SK-N-SH treated with all-trans-retinoic acid at 6 μM for 48 hours (cell line): ENCODE data around the gene CSTF3.

Experiments used
- ATAC-seq: fragments of 200-7000 bp; cut with Tn5 transposase; 3 replicates; pipeline ENCODE4 v1.9.1; 2020; ENCODE audit warnings: mild to moderate bottlenecking, moderate library complexity
- ARNTL ChIP-seq: fragments of 450-650 bp; formaldehyde crosslinking; IDR thresholded peaks from 2 replicates; pipeline ENCODE4 v1.5.0; 2020; ENCODE audit warnings: low read depth, mild to moderate bottlenecking, moderate library complexity, borderline replicate concordance
- BACH2 ChIP-seq: fragments of 250-450 bp; sonication (Bioruptor Pico); IDR thresholded peaks from 2 replicates; pipeline ENCODE4 v1.9.0; 2021; ENCODE audit warnings: mild to moderate bottlenecking, borderline replicate concordance
- CSDC2 ChIP-seq: fragments of 250-450 bp; sonication (Bioruptor Pico); IDR thresholded peaks from 2 replicates; pipeline ENCODE4 v1.5.0; 2020; ENCODE audit warnings: mild to moderate bottlenecking, moderate library complexity
- ESRRG ChIP-seq: fragments of 250-450 bp; sonication (Bioruptor Pico); IDR thresholded peaks from 2 replicates; pipeline ENCODE4 v1.6.1; 2021; ENCODE audit warnings: mild to moderate bottlenecking
- GLIS3 ChIP-seq: fragments of 250-450 bp; sonication (Bioruptor Pico); IDR thresholded peaks from 2 replicates; pipeline ENCODE4 v1.5.0; 2020; ENCODE audit warnings: mild to moderate bottlenecking, moderate library complexity
- ISL1 ChIP-seq: fragments of 250-450 bp; sonication (Bioruptor Pico); IDR thresholded peaks from 2 replicates; pipeline ENCODE4 v2.1.2; 2022; ENCODE audit warnings: mild to moderate bottlenecking, moderate library complexity
- OSR1 ChIP-seq: fragments of 250-450 bp; sonication (Bioruptor Pico); IDR thresholded peaks from 2 replicates; pipeline ENCODE4 v1.8.0; 2022; ENCODE audit warnings: moderate library complexity, mild to moderate bottlenecking, inconsistent platforms
- PPARA ChIP-seq: fragments of 250-450 bp; sonication (Bioruptor Pico); IDR thresholded peaks from 2 replicates; pipeline ENCODE4 v1.5.0; 2020; ENCODE audit warnings: mild to moderate bottlenecking, borderline replicate concordance
- RARB ChIP-seq: fragments of 250-450 bp; sonication (Bioruptor Pico); IDR thresholded peaks from 2 replicates; pipeline ENCODE4 v1.8.0; 2021; ENCODE audit warnings: mild to moderate bottlenecking, moderate library complexity
- SNAI2 ChIP-seq: fragments of 250-450 bp; sonication (Bioruptor Pico); IDR thresholded peaks from 2 replicates; pipeline ENCODE4 v1.5.0; 2020; ENCODE audit warnings: mild to moderate bottlenecking, moderate library complexity
- TCF4 ChIP-seq: fragments of 250-450 bp; sonication (Bioruptor Pico); IDR thresholded peaks from 2 replicates; pipeline ENCODE4 v1.8.0; 2021; ENCODE audit warnings: mild to moderate bottlenecking, moderate library complexity, borderline replicate concordance
- TOX ChIP-seq: fragments of 250-450 bp; sonication (Bioruptor Pico); IDR thresholded peaks from 2 replicates; pipeline ENCODE4 v1.8.0; 2021; ENCODE audit warnings: mild to moderate bottlenecking, moderate library complexity, borderline replicate concordance
- ZC3H10 ChIP-seq: fragments of 250-450 bp; sonication (Bioruptor Pico); IDR thresholded peaks from 2 replicates; pipeline ENCODE4 v1.5.1; 2021; ENCODE audit warnings: mild to moderate bottlenecking, moderate library complexity
- ZFP3 ChIP-seq: fragments of 250-450 bp; sonication (Bioruptor Pico); IDR thresholded peaks from 2 replicates; pipeline ENCODE4 v1.5.0; 2020; ENCODE audit warnings: mild to moderate bottlenecking, moderate library complexity
- ZFP30 ChIP-seq: fragments of 450-650 bp; formaldehyde crosslinking; IDR thresholded peaks from 2 replicates; pipeline ENCODE4 v1.5.0; 2022; ENCODE audit warnings: mild to moderate bottlenecking, moderate library complexity
- ZNF565 ChIP-seq: fragments of 450-650 bp; formaldehyde crosslinking; conservative IDR thresholded peaks from 2 replicates; pipeline ENCODE4 v1.5.0; 2020; ENCODE audit warnings: low read depth, mild to moderate bottlenecking, moderate library complexity
- ZNF70 ChIP-seq: fragments of 450-650 bp; formaldehyde crosslinking; IDR thresholded peaks from 2 replicates; pipeline ENCODE4 v1.5.0; 2020; ENCODE audit warnings: mild to moderate bottlenecking, moderate library complexity
- ZNF8 ChIP-seq: fragments of 450-650 bp; formaldehyde crosslinking; IDR thresholded peaks from 2 replicates; pipeline ENCODE4 v1.5.0; 2020; ENCODE audit warnings: mild to moderate bottlenecking, moderate library complexity
- TF ChIP-seq, protein P1 (sequence below): fragments of 250-450 bp; sonication (Bioruptor Pico); IDR thresholded peaks from 2 replicates; pipeline ENCODE4 v1.8.0; 2020; ENCODE audit warnings: mild to moderate bottlenecking, moderate library complexity, borderline replicate concordance
- TF ChIP-seq, protein P2 (sequence below): fragments of 250-450 bp; sonication (Bioruptor Pico); IDR thresholded peaks from 2 replicates; pipeline ENCODE4 v1.5.0; 2020; ENCODE audit warnings: mild to moderate bottlenecking, moderate library complexity
- TF ChIP-seq, protein P3 (sequence below): fragments of 250-450 bp; sonication (Bioruptor Pico); IDR thresholded peaks from 2 replicates; pipeline ENCODE4 v1.5.1; 2021; ENCODE audit warnings: mild to moderate bottlenecking, moderate library complexity
- TF ChIP-seq, protein P4 (sequence below): fragments of 250-450 bp; sonication (Bioruptor Pico); IDR thresholded peaks from 2 replicates; pipeline ENCODE4 v1.8.0; 2021; ENCODE audit warnings: low read depth, mild to moderate bottlenecking, moderate library complexity, borderline replicate concordance
- TF ChIP-seq, protein P5 (sequence below): fragments of 250-450 bp; sonication (Bioruptor Pico); IDR thresholded peaks from 2 replicates; pipeline ENCODE4 v1.5.1; 2020; ENCODE audit warnings: low read depth, mild to moderate bottlenecking, moderate library complexity

CSTF3 gene

DNA sequence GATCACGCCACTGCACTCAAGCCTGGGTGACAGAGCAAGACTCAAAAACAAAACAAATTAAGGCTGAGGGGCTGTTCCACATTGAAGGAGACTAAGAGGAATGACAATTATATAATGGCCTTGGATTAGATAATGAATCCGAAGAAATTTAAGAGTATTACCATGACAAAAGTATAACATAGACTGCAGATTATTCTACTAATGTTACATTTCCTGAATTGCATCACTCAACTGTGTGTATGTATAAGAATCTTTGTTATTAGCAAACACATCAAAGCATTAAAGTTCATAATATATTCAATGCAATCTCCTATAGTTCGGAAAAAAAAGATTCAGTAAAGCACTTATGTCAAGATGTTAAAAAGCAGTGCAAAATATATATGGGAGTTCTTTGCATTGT is 27.5 kb downstream of the CSTF3 start:
- ATAC-seq: no peak
- no peak for TF ChIP-seq ZC3H10
- no peak for TF ChIP-seq BACH2 (CRISPR knock-in tag)
- no peak for TF ChIP-seq SNAI2 (CRISPR knock-in tag)
- TF ChIP-seq ISL1 (CRISPR knock-in tag): no peak
- TF ChIP-seq PPARA: no peak
- TF ChIP-seq TOX (CRISPR knock-in tag): no peak
- TF ChIP-seq OSR1: no peak
- TF ChIP-seq ZNF565: no peak
- no peak for TF ChIP-seq ARNTL (CRISPR knock-in tag)
- TF ChIP-seq, protein P1, sequence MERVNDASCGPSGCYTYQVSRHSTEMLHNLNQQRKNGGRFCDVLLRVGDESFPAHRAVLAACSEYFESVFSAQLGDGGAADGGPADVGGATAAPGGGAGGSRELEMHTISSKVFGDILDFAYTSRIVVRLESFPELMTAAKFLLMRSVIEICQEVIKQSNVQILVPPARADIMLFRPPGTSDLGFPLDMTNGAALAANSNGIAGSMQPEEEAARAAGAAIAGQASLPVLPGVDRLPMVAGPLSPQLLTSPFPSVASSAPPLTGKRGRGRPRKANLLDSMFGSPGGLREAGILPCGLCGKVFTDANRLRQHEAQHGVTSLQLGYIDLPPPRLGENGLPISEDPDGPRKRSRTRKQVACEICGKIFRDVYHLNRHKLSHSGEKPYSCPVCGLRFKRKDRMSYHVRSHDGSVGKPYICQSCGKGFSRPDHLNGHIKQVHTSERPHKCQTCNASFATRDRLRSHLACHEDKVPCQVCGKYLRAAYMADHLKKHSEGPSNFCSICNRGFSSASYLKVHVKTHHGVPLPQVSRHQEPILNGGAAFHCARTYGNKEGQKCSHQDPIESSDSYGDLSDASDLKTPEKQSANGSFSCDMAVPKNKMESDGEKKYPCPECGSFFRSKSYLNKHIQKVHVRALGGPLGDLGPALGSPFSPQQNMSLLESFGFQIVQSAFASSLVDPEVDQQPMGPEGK: no peak
- TF ChIP-seq RARB: no peak
- no peak for TF ChIP-seq TCF4
- TF ChIP-seq, protein P2, sequence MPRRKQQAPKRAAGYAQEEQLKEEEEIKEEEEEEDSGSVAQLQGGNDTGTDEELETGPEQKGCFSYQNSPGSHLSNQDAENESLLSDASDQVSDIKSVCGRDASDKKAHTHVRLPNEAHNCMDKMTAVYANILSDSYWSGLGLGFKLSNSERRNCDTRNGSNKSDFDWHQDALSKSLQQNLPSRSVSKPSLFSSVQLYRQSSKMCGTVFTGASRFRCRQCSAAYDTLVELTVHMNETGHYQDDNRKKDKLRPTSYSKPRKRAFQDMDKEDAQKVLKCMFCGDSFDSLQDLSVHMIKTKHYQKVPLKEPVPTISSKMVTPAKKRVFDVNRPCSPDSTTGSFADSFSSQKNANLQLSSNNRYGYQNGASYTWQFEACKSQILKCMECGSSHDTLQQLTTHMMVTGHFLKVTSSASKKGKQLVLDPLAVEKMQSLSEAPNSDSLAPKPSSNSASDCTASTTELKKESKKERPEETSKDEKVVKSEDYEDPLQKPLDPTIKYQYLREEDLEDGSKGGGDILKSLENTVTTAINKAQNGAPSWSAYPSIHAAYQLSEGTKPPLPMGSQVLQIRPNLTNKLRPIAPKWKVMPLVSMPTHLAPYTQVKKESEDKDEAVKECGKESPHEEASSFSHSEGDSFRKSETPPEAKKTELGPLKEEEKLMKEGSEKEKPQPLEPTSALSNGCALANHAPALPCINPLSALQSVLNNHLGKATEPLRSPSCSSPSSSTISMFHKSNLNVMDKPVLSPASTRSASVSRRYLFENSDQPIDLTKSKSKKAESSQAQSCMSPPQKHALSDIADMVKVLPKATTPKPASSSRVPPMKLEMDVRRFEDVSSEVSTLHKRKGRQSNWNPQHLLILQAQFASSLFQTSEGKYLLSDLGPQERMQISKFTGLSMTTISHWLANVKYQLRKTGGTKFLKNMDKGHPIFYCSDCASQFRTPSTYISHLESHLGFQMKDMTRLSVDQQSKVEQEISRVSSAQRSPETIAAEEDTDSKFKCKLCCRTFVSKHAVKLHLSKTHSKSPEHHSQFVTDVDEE: no peak
- TF ChIP-seq, protein P3, sequence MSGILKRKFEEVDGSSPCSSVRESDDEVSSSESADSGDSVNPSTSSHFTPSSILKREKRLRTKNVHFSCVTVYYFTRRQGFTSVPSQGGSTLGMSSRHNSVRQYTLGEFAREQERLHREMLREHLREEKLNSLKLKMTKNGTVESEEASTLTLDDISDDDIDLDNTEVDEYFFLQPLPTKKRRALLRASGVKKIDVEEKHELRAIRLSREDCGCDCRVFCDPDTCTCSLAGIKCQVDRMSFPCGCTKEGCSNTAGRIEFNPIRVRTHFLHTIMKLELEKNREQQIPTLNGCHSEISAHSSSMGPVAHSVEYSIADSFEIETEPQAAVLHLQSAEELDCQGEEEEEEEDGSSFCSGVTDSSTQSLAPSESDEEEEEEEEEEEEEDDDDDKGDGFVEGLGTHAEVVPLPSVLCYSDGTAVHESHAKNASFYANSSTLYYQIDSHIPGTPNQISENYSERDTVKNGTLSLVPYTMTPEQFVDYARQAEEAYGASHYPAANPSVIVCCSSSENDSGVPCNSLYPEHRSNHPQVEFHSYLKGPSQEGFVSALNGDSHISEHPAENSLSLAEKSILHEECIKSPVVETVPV (CRISPR knock-in tag): no peak
- TF ChIP-seq ESRRG: no peak
- TF ChIP-seq, protein P4, sequence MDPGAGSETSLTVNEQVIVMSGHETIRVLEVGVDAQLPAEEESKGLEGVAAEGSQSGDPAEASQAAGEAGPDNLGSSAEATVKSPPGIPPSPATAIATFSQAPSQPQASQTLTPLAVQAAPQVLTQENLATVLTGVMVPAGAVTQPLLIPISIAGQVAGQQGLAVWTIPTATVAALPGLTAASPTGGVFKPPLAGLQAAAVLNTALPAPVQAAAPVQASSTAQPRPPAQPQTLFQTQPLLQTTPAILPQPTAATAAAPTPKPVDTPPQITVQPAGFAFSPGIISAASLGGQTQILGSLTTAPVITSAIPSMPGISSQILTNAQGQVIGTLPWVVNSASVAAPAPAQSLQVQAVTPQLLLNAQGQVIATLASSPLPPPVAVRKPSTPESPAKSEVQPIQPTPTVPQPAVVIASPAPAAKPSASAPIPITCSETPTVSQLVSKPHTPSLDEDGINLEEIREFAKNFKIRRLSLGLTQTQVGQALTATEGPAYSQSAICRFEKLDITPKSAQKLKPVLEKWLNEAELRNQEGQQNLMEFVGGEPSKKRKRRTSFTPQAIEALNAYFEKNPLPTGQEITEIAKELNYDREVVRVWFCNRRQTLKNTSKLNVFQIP (CRISPR knock-in tag): no peak
- no peak for TF ChIP-seq CSDC2 (CRISPR knock-in tag)
- no peak for TF ChIP-seq ZFP30
- no peak for TF ChIP-seq ZNF8 (CRISPR knock-in tag)
- TF ChIP-seq, all 23 proteins: peak for 0

DNA sequence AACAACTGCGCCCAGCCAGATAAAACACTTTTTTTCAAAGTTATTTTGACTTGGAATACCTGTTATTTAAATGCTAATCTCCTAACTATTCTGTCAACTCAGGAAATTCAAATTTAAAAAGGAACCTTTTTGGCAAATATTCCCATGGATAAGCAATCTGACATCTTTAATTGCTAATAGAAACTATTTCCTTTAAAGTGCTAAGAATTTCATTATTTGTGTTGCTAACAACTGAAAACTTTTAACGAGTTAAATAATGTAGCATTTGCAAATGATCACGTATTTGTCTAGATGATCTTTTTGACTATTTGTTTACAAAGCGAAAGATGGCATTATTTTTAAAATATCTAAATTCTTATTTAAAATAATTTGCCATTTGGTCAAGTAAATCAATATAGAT is 28.8 kb downstream of the CSTF3 start:
- TF ChIP-seq TCF4: no peak
- no peak for TF ChIP-seq ZNF565
- no peak for TF ChIP-seq ISL1 (CRISPR knock-in tag)
- TF ChIP-seq, protein P2: no peak
- no peak for TF ChIP-seq ESRRG
- no peak for TF ChIP-seq ZNF8 (CRISPR knock-in tag)
- TF ChIP-seq, protein P5, sequence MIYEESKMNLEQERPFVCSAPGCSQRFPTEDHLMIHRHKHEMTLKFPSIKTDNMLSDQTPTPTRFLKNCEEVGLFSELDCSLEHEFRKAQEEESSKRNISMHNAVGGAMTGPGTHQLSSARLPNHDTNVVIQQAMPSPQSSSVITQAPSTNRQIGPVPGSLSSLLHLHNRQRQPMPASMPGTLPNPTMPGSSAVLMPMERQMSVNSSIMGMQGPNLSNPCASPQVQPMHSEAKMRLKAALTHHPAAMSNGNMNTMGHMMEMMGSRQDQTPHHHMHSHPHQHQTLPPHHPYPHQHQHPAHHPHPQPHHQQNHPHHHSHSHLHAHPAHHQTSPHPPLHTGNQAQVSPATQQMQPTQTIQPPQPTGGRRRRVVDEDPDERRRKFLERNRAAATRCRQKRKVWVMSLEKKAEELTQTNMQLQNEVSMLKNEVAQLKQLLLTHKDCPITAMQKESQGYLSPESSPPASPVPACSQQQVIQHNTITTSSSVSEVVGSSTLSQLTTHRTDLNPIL (CRISPR knock-in tag): no peak
- no peak for TF ChIP-seq BACH2 (CRISPR knock-in tag)
- TF ChIP-seq, protein P1: no peak
- TF ChIP-seq CSDC2 (CRISPR knock-in tag): no peak
- TF ChIP-seq OSR1: no peak
- TF ChIP-seq ZFP3: no peak
- TF ChIP-seq SNAI2 (CRISPR knock-in tag): no peak
- TF ChIP-seq TOX (CRISPR knock-in tag): no peak
- TF ChIP-seq ZNF70: no peak
- TF ChIP-seq ZC3H10: no peak
- no peak for TF ChIP-seq ZFP30
- no peak for TF ChIP-seq GLIS3 (CRISPR knock-in tag)
- TF ChIP-seq ARNTL (CRISPR knock-in tag): no peak
- no peak for ATAC-seq
